Right ventricle myocardium superior (tissue), 1 donor: Measurements from ENCODE around the gene HOXA4. TPM values are rescaled to one million over a fixed set of nuclear protein-coding genes. Genes with fewer than 3 reads are reported as not detected.

Source experiments
- ATAC-seq: fragments of 200-7000 bp; cut with Tn5 transposase; one replicate; pipeline ENCODE4 v1.9.1; 2020; ENCODE audit warnings: mild to moderate bottlenecking; ENCODE audit not compliant: poor library complexity
- DNase-seq: peaks from one replicate; pipeline ENCODE4 v3.0.0-alpha.2; 2020
- intact Hi-C: fragments of 100-400 bp; cut with DNase I; formaldehyde crosslinking; loops from one replicate; pipeline ENCODE4 v1.11.2; 2022
- total RNA-seq: library from RNA; stranded (reverse); fragmentation: NEBNext Ultra II Directional; extraction: Animal tissue kit (Norgen Biotek cat#: 25700); gene quantifications from one replicate; pipeline ENCODE4 v1.2.1, GENCODE V29; 2021
- donor health status: DM: no; HTN: yes; CAD: no; lungs with severe emphysema.

Gene HOXA4
- total RNA-seq, 1 donor from 2014 or later, result 0.97 TPM

- ATAC-seq (no peak), DNase-seq (no peak)
- intact Hi-C loops, result no loop called here
These were observed 40.7 kb upstream of the HOXA4 start for GRCh38 chr7:27171325-27171636.

GRCh38 chr7:27170426-27171324, 40.1 kb upstream of the HOXA4 start:
- intact Hi-C loops, result no loop called here
- ATAC-seq (no peak), DNase-seq (no peak)

DNA sequence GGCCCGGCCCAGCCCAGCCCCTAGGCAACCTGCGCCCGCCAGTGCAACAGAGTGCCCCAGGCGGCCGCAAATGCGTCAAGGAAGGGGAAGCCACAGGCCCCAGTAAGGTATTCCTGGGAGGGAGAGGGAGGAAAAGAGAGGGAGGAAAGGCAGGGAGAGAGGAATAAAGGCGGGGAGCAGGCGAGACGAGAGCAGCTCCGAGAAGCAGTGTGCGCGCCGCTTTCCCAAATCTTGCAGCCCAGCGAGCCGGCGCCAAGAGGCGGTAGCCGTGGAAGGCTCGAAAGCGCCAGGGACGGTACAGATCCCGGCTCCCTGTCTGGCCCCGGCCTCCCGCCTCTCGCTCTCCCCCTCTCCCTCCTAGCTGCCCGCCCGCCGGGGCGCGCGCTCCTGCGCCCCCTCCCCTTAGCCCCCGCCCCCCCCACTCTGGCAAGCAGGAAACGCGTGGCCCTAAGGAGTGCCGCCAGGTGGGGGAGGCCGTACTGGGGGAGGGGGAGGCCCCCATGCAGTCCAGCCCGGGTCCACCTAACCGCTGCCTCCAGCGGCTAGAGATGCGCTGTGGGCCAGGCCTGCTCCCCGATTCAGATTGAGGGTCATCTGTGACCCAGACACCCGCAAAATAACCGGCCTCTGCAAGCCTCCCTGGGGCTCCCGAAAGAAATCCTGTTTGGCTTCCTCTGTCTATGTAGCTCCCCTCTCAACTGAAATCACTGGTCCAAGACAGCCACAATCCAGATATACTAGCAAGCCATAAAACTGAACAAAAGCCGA, 39.3 kb upstream of the HOXA4 start:
- DNase-seq (peak; percentile 22), ATAC-seq (no peak)
- intact Hi-C loops, result loop anchor here (10.0 kb wide), 1 partner anchor 1275 kb away; no protein-coding TSS in a partner anchor

DNA sequence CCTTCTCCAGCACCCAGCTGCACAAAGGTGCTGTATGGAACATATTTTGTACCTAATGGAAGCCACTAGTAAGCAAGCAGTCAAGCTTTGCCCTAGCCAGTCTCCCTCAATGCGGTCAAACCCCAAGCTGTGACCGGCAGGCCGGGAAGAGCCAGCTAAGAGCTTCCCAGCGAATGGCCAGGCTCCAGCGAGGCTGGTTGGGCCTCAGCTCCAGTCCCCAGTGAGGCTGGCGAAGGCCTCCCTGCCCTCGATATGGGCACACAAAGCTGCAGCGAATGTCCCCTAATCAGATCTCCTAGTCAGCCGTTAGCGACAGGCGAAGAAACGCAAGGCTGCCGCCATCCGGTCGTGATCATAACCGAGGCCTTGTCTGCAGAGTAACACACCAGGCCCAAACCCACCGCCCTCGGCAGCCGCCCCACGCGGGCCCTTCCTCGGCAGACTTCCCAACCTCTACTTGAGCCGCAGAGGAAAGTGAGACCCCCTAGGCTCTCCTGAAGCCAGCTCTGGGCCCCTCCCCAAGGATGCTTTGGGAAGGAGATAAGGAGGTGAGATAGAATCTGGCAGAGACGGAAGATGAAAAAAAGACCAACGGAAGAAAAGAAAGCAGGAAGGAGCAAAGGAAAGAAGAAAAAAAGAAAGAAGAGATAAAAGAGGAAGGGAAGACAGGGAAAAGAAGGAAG, 37.8 kb upstream of the HOXA4 start:
- ATAC-seq (no peak), DNase-seq (peak; percentile 29)
- intact Hi-C loops, result loop anchor here (10.0 kb wide), 1 partner anchor 1274 kb away; no protein-coding TSS in a partner anchor

- intact Hi-C loops, result loop anchor here (10.0 kb wide), 1 partner anchor 1273 kb away; no protein-coding TSS in a partner anchor
- ATAC-seq (no peak), DNase-seq (no peak)
These were observed 37.3 kb upstream of the HOXA4 start for GRCh38 chr7:27167916-27168264.

DNA sequence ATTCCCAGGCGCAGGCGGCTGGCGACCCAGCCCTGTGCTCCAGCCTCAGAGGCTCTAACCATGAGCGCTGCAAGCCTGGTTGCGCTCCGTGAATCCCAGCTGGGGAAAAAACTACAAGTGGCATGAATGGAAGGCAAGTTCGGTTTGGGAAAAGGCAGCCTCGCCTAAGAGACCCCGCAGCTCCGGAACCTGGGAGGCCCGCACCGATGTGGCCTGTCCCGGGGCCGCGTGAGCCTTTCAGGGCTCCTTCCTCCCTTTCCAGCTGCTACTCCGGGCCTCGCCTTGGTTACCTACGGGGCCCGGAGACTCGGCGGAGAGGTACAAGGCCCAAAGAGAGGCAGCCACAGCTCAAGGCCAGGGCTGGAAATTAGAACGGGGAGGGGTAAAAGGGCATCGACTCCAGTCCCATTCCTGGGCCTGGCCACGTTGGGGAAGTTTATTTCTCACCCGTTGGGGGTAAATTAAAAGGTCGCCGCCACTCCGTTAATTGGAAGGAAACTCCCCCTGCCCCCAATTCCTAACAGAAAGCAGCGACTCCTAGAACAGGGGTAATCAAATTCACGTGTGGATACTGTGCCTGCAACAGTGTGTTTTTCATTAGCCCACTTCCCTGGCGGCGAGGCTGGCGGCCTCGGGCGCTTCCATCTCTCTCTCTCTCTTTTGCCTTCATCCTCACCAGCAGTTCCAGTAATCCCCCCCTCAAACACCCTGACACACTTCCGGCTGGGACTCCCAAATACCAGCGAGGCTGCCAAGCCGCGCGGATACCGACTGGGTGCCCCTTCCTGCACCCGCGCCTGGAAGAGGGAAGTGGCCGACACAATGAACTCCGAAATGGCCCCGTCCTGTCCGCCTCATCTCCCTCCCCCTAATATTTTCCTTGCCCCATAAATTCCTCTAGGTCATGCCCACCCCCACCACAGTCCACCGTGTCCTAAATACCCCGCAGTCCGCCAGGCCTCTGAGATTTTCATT, 36.3 kb upstream of the HOXA4 start:
- intact Hi-C loops, result loop anchor here (10.0 kb wide), 1 partner anchor 1272 kb away; no protein-coding TSS in a partner anchor
- DNase-seq, result peak; percentile 35
- no peak for ATAC-seq

DNA sequence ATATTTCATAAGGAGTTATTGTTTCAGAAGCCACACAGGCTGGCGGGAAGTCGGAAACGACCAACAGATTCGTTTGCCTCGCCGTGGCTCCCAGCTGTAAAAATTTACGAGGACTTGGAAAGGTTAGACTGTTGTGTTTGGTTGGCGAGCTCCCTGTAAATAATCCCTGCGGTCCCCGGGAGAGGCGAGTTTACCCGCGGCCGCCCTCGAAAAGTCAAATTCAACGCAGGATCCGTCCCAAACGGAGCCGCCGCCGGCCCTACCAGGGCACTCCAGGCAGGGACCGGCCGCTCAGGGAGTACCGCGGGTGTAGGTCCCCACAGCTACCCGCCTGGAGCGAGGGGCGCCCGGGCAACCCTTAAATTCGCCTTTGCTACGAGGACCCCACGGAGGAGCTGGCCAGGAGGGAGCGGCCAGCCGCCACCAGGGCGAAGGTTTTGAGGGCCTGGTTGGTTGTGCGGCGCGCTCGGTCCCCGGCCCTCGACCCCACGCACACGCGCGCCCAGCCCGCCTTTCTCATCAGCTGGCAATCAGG, 35.5 kb upstream of the HOXA4 start:
- peak; percentile 37 for DNase-seq
- ATAC-seq, result no peak
- intact Hi-C loops, result loop anchor here (10.0 kb wide), 1 partner anchor 1271 kb away; no protein-coding TSS in a partner anchor

GRCh38 chr7:27165089-27165995, 34.8 kb upstream of the HOXA4 start, which contains the start of gene HOXA9:
Gene HOXA9 (minus strand): TSS chr7:27165537. CDS start chr7:27165457, 80 bp downstream.
- ATAC-seq, result no peak
- intact Hi-C loops, result loop anchor here (10.0 kb wide), 1 partner anchor 1271 kb away; no protein-coding TSS in a partner anchor
- peak; percentile 75 for DNase-seq

DNA sequence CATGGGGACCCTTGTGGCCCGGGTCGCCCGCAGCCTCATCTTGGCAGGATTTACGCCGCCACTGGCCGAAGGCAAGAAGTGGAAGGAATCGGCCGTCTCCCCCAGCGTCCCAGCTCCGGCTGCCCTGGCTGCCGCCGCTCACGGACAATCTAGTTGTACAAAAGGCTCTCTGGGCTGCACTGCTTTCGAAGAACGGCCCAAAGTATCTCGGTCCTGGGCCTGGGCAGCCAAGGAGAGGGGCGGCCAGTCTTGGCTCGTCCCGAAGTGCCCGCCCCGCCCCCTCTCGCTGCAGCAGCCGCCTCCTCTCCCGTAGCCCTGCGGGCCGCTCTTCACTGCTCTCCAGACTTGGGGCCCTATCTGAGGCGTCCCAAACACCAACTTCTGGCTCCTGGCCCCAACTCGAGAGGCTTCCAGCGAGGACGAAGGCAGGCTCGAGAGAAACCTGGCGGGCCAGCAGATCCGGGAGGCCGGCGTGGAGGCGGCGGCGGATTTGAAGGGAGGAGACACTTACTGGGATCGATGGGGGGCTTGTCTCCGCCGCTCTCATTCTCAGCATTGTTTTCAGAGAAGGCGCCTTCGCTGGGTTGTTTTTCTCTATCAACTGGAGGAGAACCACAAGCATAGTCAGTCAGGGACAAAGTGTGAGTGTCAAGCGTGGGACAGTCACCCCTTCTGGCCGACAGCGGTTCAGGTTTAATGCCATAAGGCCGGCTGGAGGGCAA, 34.0 kb upstream of the HOXA4 start:
- intact Hi-C loops, result loop anchor here (5.0 to 10.0 kb wide), 3 partner anchors 482 to 1270 kb away; no protein-coding TSS in a partner anchor
- no peak for ATAC-seq
- no peak for DNase-seq

- intact Hi-C loops, result loop anchor here (5.0 to 10.0 kb wide), 3 partner anchors 482 to 1269 kb away; no protein-coding TSS in a partner anchor
- ATAC-seq (no peak), DNase-seq (no peak)
These were observed 33.4 kb upstream of the HOXA4 start for GRCh38 chr7:27164045-27164366.

- intact Hi-C loops, result loop anchor here (5.0 to 10.0 kb wide), 3 partner anchors 481 to 1269 kb away; no protein-coding TSS in a partner anchor
These were observed 32.9 kb upstream of the HOXA4 start for GRCh38 chr7:27163288-27164044.

DNA sequence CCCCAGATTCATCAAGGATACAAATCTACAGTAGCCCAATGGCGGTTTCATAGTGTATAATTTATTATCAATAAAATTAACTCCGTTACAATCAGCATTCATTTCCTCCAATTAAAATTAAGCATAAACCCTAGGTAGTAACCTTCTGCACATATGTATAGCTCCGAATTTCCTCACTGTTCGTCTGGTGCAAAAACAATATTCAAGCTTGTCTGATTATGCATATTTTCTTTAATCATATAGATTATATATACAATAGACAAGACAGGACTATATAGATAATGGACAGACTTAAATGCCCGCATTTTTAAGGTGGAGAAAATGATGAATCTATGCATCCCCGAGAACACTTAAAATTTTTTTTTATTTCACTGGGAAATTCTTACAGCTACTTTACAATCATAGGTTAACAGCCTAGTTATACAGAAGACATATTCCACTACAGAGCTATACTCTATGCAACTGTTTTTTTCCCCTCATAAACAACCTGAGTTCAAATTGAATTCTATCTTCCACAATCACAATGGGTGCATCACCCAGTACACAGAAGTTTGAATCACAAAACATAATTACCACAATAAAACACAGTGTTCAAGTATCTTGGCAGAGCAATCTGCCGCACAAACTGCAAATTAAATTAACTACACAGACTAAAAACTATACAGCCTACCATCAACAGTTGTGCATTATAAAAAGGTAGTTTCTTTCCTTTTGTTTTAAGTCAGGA, 32.2 kb upstream of the HOXA4 start:
- intact Hi-C loops, result loop anchor here (5.0 to 10.0 kb wide), 3 partner anchors 480 to 1268 kb away; no protein-coding TSS in a partner anchor
- ATAC-seq, result no peak
- DNase-seq, result no peak

More at GRCh38 chr7:27163288-27164044, 32.9 kb upstream of the HOXA4 start:
- ATAC-seq, result no peak
- no peak for DNase-seq

- intact Hi-C loops, result loop anchor here (5.0 to 10.0 kb wide), 3 partner anchors 480 to 1267 kb away; no protein-coding TSS in a partner anchor
- DNase-seq (no peak), ATAC-seq (no peak)
These were observed 31.4 kb upstream of the HOXA4 start for GRCh38 chr7:27161721-27162560.
